Keratinocyte (primary cell): Measurements from ENCODE around the gene RAB6A. TPM values are rescaled to one million over a fixed set of nuclear protein-coding genes. Genes with fewer than 3 reads are reported as not detected.
A peak's percentile ranks its signal among the peaks of the same experiment; 100 is the strongest.

Experiments
- DNase-seq: peaks from one replicate; pipeline ENCODE4 v3.0.0-alpha.2; 2011; ENCODE audit warnings: low read depth, missing footprints, low spot score
- FAIRE-seq: peaks from 2 replicates; lab custom pipeline; 2011; peaks lifted over from hg19 to GRCh38; lab: Jason Lieb, UNC
- H2AFZ ChIP-seq: 2 replicates; pipeline ENCODE4 v1.6.0; 2012; ENCODE audit warnings: low read length, control low read depth, inconsistent platforms; ENCODE audit not compliant: control insufficient read depth
- H3K27ac ChIP-seq: 2 replicates; pipeline ENCODE4 v1.5.1; 2011; ENCODE audit warnings: low read length; ENCODE audit not compliant: control insufficient read depth, insufficient read depth
- H3K27me3 ChIP-seq: 3 replicates; pipeline ENCODE4 v1.6.0; 2011; ENCODE audit warnings: low read length; ENCODE audit not compliant: control insufficient read depth, insufficient read depth; ENCODE audit errors: extremely low read depth
- H3K36me3 ChIP-seq, 2 experiments: 2 replicates in 1 of 2; 3 replicates in 1 of 2; pipeline ENCODE4 v1.5.1; 2011; ENCODE audit warnings: low read length in 2 of 2, mild to moderate bottlenecking in 1 of 2; ENCODE audit not compliant: control insufficient read depth in 2 of 2, insufficient read depth in 2 of 2; ENCODE audit errors: extremely low read depth in 1 of 2
- H3K4me1 ChIP-seq: 3 replicates; pipeline ENCODE4 v1.5.1; 2011; ENCODE audit warnings: low read length; ENCODE audit not compliant: control insufficient read depth, insufficient read depth; ENCODE audit errors: extremely low read depth
- H3K4me2 ChIP-seq: 3 replicates; pipeline ENCODE4 v1.6.0; 2011; ENCODE audit warnings: low read depth, low read length; ENCODE audit not compliant: control insufficient read depth, insufficient read depth; ENCODE audit errors: extremely low read depth
- H3K4me3 ChIP-seq, 3 experiments: fragments of 200-600 bp in 1 of 3; sonication (generic) in 1 of 3; 2 replicates in 2 of 3; 3 replicates in 1 of 3; pipeline ENCODE4 v1.5.1; 2011 to 2016; ENCODE audit warnings: low read length in 3 of 3, mild to moderate bottlenecking in 3 of 3, control low read depth in 2 of 3, inconsistent platforms in 1 of 3, low read depth in 1 of 3, mixed read lengths in 1 of 3, mixed run types in 1 of 3, moderate library complexity in 1 of 3; ENCODE audit not compliant: control insufficient read depth in 2 of 3, insufficient read depth in 2 of 3; ENCODE audit errors: extremely low read depth in 1 of 3
- H3K79me2 ChIP-seq: 2 replicates; pipeline ENCODE4 v1.6.0; 2012; ENCODE audit warnings: low read length; ENCODE audit not compliant: control insufficient read depth, insufficient read depth
- H3K9ac ChIP-seq: 3 replicates; pipeline ENCODE4 v1.6.0; 2011; ENCODE audit warnings: low read length; ENCODE audit not compliant: control insufficient read depth, insufficient read depth; ENCODE audit errors: extremely low read depth
- H3K9me1 ChIP-seq: 3 replicates; pipeline ENCODE4 v1.6.0; 2011; ENCODE audit warnings: low read length; ENCODE audit not compliant: control insufficient read depth, insufficient read depth; ENCODE audit errors: extremely low read depth
- H3K9me3 ChIP-seq: 2 replicates; pipeline ENCODE4 v1.5.1; 2012; ENCODE audit warnings: low read depth, low read length; ENCODE audit not compliant: control insufficient read depth
- H4K20me1 ChIP-seq: 3 replicates; pipeline ENCODE4 v1.6.0; 2011; ENCODE audit warnings: low read length; ENCODE audit not compliant: control insufficient read depth, insufficient read depth; ENCODE audit errors: extremely low read depth
- EZH2 ChIP-seq: IDR thresholded peaks from one replicate; pipeline ENCODE4 v1.6.1; 2012; ENCODE audit warnings: inconsistent platforms, mild to moderate bottlenecking, low read length, moderate library complexity
- dilution Hi-C: fragments of 300-500 bp; cut with MboI; formaldehyde crosslinking; loops from one replicate; pipeline ENCODE4 v1.7.0; 2020; ENCODE audit warnings: low sequenced_read_pairs; ENCODE audit not compliant: extremely low pct_ligation_motif_present
- polyA plus RNA-seq, 5 experiments: library from polyadenylated mRNA; depleted of rRNA in 3 of 5; stranded (reverse) in 3 of 5; stranded (forward) in 1 of 5; unstranded in 1 of 5; fragments of >200 nt; gene quantifications; 1 replicate in 1 of 5; 2 replicates in 3 of 5; 3 replicates in 1 of 5; pipeline versions ENCODE4 v1.2.1 to v1.2.3, GENCODE V29; 2011 to 2012; ENCODE audit warnings: missing spikeins in 2 of 5, low read depth in 1 of 5, low replicate concordance in 1 of 5
- TF ChIP-seq, protein P1 (sequence below), 3 experiments: IDR thresholded peaks in 1 of 3; conservative IDR thresholded peaks in 1 of 3; optimal IDR thresholded peaks in 1 of 3; 2 replicates in 2 of 3; 3 replicates in 1 of 3; pipeline versions ENCODE3 to v1.5.1; 2011; ENCODE audit warnings: low read length in 3 of 3, mild to moderate bottlenecking in 3 of 3, moderate library complexity in 2 of 3, control low read depth in 1 of 3, inconsistent platforms in 1 of 3; ENCODE audit not compliant: insufficient read depth in 2 of 3; ENCODE audit errors: extremely low read depth in 1 of 3

The RAB6A gene
- polyA plus RNA-seq, 1 donor (not counting 4 experiments of a cell fraction or from before 2014, with no cell fraction given) = 142 TPM

GRCh38 chr11:73661035-73661628 is 99.7 kb downstream of the RAB6A start:
- Histone ChIP-seq H3K9me1 (no peaks in the 10 kb centered on the region), H3K4me3 (peak overlapping the region; percentile 30 to 61 (median 42)), H2AFZ (peak overlapping the region; percentile 83), H3K9me3 (no peaks in the 10 kb centered on the region), H4K20me1 (no peaks in the 10 kb centered on the region), H3K4me2 (peak overlapping the region; percentile 82), H3K9ac (peak overlapping the region; percentile 51), H3K27ac (no peak overlapping the region), H3K4me1 (no peaks in the 10 kb centered on the region), H3K36me3 (no peaks in the 10 kb centered on the region), H3K27me3 (peaks cover 2% of the 10 kb centered on the region), H3K79me2 (no peaks in the 10 kb centered on the region)
- no peak for TF ChIP-seq EZH2
- TF ChIP-seq, protein P1, sequence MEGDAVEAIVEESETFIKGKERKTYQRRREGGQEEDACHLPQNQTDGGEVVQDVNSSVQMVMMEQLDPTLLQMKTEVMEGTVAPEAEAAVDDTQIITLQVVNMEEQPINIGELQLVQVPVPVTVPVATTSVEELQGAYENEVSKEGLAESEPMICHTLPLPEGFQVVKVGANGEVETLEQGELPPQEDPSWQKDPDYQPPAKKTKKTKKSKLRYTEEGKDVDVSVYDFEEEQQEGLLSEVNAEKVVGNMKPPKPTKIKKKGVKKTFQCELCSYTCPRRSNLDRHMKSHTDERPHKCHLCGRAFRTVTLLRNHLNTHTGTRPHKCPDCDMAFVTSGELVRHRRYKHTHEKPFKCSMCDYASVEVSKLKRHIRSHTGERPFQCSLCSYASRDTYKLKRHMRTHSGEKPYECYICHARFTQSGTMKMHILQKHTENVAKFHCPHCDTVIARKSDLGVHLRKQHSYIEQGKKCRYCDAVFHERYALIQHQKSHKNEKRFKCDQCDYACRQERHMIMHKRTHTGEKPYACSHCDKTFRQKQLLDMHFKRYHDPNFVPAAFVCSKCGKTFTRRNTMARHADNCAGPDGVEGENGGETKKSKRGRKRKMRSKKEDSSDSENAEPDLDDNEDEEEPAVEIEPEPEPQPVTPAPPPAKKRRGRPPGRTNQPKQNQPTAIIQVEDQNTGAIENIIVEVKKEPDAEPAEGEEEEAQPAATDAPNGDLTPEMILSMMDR (optimal IDR thresholded peaks at IDR 0.05 in 1 of 3, IDR thresholded peaks at IDR 0.05 in 1 of 3, conservative IDR thresholded peaks at IDR 0.05 in 1 of 3; ENCODE audit: extremely low read depth in 1 of 3, insufficient read depth in 2 of 3, low read length in 3 of 3) = peak; percentile 96 to 99 (median 98)
- DNase-seq (peak; percentile 11), FAIRE-seq (no peak)
- dilution Hi-C loops = no loop called here

DNA sequence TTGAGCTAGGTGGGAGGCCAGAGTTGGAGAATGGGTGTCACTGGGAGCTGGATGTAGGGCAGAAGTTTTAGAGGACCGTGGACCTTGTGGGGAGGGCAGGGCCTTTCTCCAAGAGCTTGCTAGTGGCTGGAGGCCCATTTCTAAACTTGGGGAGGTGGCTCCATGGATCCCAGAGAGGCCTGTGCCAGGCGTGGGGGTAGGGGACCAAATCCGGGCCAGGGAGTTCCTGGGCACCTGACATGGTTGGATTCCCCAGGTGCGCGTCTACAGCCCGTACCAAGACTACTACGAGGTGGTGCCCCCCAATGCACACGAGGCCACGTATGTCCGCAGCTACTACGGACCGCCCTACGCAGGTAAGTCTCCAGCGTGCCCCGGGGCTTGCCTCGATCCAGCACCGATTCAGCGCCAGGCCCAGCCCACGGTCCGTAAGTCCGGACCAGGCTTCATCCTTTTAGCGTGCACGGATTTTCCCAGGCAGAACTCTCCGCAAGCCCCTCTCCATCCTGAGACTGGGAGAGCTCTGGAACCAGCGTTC is 100.3 kb downstream of the RAB6A start:
- no peak for FAIRE-seq
- Histone ChIP-seq H3K4me1 (no peaks in the 10 kb centered on the region), H3K9me3 (no peaks in the 10 kb centered on the region), H4K20me1 (no peaks in the 10 kb centered on the region), H3K9me1 (no peaks in the 10 kb centered on the region), H3K9ac (peak overlapping the region; percentile 42), H2AFZ (peak overlapping the region; percentile 84), H3K4me2 (peak overlapping the region; percentile 82), H3K36me3 (no peaks in the 10 kb centered on the region), H3K27me3 (peaks cover 2% of the 10 kb centered on the region), H3K4me3 (peak overlapping the region; percentile 30 to 49 (median 42)), H3K27ac (no peak overlapping the region), H3K79me2 (no peaks in the 10 kb centered on the region)
- dilution Hi-C loops = no loop called here
- TF ChIP-seq, protein P1 (optimal IDR thresholded peaks at IDR 0.05 in 1 of 3, IDR thresholded peaks at IDR 0.05 in 1 of 3, conservative IDR thresholded peaks at IDR 0.05 in 1 of 3; ENCODE audit: extremely low read depth in 1 of 3, insufficient read depth in 2 of 3, low read length in 3 of 3) = no peak
- no peak for TF ChIP-seq EZH2
- no peak for DNase-seq
